ENCODE data around the gene HDAC4.

- no peak for TF ChIP-seq SUZ12 (IDR thresholded peaks at IDR 0.05; ENCODE audit: extremely low read depth, insufficient read depth, insufficient read length)
- no peak for TF ChIP-seq ZNF274 (IDR thresholded peaks at IDR 0.05; ENCODE audit: low read depth, low read length)
- no peak for TF ChIP-seq YY1 (IDR thresholded peaks at IDR 0.05; ENCODE audit: insufficient read depth, insufficient read length)
Measured at GRCh38 chr2:239004274-239005015, 396.4 kb downstream of the HDAC4 start.
